BE2C (cell line): ENCODE results near the gene RNPEP.

Experiments
- DNase-seq: peaks from one replicate; pipeline ENCODE4 v3.0.0-alpha.2; 2020
- H3K27me3 ChIP-seq: fragments of 250-450 bp; sonication (Bioruptor Pico); 2 replicates; pipeline ENCODE4 v1.5.1; 2020; ENCODE audit warnings: mild to moderate bottlenecking
- H3K36me3 ChIP-seq: fragments of 250-450 bp; sonication (Bioruptor Pico); 2 replicates; pipeline ENCODE4 v1.5.1; 2020; ENCODE audit warnings: mild to moderate bottlenecking
- H3K4me1 ChIP-seq: fragments of 250-450 bp; sonication (Bioruptor Pico); 2 replicates; pipeline ENCODE4 v1.5.1; 2020
- H3K4me3 ChIP-seq: 2 replicates; pipeline ENCODE4 v1.5.1; 2011; ENCODE audit warnings: low read depth, low read length
- H3K9me3 ChIP-seq: fragments of 250-450 bp; sonication (Bioruptor Pico); 2 replicates; pipeline ENCODE4 v1.5.1; 2020
- TF ChIP-seq, protein P1 (sequence below): IDR thresholded peaks from 2 replicates; pipeline ENCODE4 v1.5.1; 2012; ENCODE audit warnings: mild to moderate bottlenecking, low read depth, low read length

RNPEP gene

DNA sequence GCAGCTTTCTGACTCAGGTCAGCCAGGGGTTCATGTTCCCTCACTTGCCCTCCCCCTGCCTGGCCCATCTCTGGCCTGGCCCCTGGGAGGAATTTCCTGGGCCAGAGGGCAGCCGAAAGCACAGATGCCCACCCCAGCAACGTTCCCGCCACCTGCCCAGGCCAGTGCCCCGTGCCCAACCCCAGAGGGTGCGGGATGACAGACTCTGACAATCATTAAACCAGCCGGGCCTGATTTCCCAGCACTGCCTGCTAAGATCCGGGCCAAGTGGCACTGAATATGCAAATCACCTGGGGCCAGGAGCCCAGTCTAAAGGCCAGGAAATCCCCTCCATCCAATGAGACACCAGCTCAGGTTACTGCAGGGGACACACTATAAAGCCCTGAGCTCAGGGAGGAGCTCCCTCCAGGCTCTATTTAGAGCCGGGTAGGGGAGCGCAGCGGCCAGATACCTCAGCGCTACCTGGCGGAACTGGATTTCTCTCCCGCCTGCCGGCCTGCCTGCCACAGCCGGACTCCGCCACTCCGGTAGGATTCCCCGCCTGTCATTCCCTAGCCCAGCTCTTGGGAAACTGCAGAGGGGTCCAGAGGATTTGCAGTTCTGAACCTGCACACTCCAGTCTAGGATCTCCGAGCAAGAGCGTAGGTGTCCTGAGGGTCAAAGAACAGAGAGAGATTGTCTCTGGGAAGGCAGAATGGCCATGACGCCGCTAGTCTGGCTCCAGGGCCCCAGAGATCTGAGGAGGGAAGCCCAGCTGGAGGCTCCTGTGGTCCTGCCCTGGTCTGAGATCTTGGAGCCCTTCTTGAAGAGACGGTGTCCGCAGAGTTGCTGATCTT, 27.9 kb downstream of the RNPEP start, which contains the start of gene ELF3:
TSS of gene ELF3 (plus strand) at position 408 of the 836 bp plus-strand sequence. CDS start 550 bp downstream, outside the sequence.
- Histone ChIP-seq H3K27me3 (no peaks in the 10 kb centered on the region), H3K4me3 (no peak within 1 kb of the TSS), H3K36me3 (peaks cover 8% of the 10 kb centered on the region; the same call in 1 of the 2 replicates), H3K4me1 (no peaks in the 10 kb centered on the region; the same call in 1 of the 2 replicates), H3K9me3 (no peaks in the 10 kb centered on the region)
- no peak for DNase-seq
- TF ChIP-seq, protein P1, sequence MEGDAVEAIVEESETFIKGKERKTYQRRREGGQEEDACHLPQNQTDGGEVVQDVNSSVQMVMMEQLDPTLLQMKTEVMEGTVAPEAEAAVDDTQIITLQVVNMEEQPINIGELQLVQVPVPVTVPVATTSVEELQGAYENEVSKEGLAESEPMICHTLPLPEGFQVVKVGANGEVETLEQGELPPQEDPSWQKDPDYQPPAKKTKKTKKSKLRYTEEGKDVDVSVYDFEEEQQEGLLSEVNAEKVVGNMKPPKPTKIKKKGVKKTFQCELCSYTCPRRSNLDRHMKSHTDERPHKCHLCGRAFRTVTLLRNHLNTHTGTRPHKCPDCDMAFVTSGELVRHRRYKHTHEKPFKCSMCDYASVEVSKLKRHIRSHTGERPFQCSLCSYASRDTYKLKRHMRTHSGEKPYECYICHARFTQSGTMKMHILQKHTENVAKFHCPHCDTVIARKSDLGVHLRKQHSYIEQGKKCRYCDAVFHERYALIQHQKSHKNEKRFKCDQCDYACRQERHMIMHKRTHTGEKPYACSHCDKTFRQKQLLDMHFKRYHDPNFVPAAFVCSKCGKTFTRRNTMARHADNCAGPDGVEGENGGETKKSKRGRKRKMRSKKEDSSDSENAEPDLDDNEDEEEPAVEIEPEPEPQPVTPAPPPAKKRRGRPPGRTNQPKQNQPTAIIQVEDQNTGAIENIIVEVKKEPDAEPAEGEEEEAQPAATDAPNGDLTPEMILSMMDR: no peak

DNA sequence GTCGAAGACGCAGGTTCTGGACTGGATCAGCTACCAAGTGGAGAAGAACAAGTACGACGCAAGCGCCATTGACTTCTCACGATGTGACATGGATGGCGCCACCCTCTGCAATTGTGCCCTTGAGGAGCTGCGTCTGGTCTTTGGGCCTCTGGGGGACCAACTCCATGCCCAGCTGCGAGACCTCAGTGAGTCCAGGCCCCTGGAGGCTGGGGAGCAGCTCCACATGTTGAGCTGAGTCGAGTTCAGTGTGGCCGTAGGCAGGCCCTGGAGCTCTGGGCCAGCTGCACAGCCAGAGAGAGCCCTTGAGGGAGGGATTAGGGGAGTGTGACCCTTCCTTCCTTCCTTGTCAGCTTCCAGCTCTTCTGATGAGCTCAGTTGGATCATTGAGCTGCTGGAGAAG, 29.5 kb downstream of the RNPEP start:
- Histone ChIP-seq H3K4me1 (no peaks in the 10 kb centered on the region; the same call in 1 of the 2 replicates), H3K9me3 (no peaks in the 10 kb centered on the region), H3K27me3 (no peaks in the 10 kb centered on the region), H3K4me3 (no peak overlapping the region), H3K36me3 (no peaks in the 10 kb centered on the region)
- no peak for DNase-seq
- TF ChIP-seq, protein P1: no peak

GRCh38 chr1:202012544-202013478, 30.4 kb downstream of the RNPEP start:
- Histone ChIP-seq H3K9me3 (no peaks in the 10 kb centered on the region), H3K4me1 (no peaks in the 10 kb centered on the region; the same call in 1 of the 2 replicates), H3K36me3 (no peaks in the 10 kb centered on the region), H3K27me3 (no peaks in the 10 kb centered on the region), H3K4me3 (no peak overlapping the region)
- TF ChIP-seq, protein P1: no peak
- DNase-seq: no peak

GRCh38 chr1:202013603-202014002, 31.2 kb downstream of the RNPEP start:
- TF ChIP-seq, protein P1: no peak
- Histone ChIP-seq H3K4me1 (peaks cover 4% of the 10 kb centered on the region), H3K4me3 (no peak overlapping the region), H3K36me3 (no peaks in the 10 kb centered on the region), H3K9me3 (no peaks in the 10 kb centered on the region), H3K27me3 (no peaks in the 10 kb centered on the region)
- DNase-seq: no peak

DNA sequence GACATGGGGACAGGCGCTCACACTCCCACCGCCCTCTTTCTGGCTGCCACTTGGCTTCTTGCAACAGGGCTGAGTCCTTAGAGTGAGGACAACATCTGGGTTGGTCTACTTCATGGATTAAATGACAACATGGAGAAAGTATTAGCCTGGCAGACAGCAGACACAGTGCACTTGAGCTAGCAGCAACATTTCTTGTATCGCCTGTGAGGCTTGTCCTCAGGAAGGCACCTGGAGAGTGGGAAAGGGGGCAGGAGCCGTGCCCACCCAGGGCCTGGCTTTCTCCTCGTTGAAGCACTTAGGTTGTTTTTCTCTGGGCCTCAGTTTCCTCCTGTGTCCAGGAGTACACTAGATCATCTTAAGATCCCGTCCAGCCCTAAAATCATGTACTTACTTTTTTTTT, 31.6 kb downstream of the RNPEP start:
- no peaks in the 10 kb centered on the region for H3K9me3 ChIP-seq
- TF ChIP-seq, protein P1: no peak
- DNase-seq: no peak
- H3K27me3 ChIP-seq: no peaks in the 10 kb centered on the region
- H3K4me3 ChIP-seq: no peak overlapping the region
- H3K4me1 ChIP-seq: peaks cover 6% of the 10 kb centered on the region
- H3K36me3 ChIP-seq: no peaks in the 10 kb centered on the region
